SK-N-SH treated with all-trans-retinoic acid at 6 μM for 48 hours (cell line): ENCODE measurements around the gene DPYSL4.

ENCODE experiments used
- ATAC-seq: fragments of 200-7000 bp; cut with Tn5 transposase; 3 replicates; pipeline ENCODE4 v1.9.1; 2020; ENCODE audit warnings: mild to moderate bottlenecking, moderate library complexity
- ARNTL ChIP-seq: fragments of 450-650 bp; formaldehyde crosslinking; IDR thresholded peaks from 2 replicates; pipeline ENCODE4 v1.5.0; 2020; ENCODE audit warnings: low read depth, mild to moderate bottlenecking, moderate library complexity, borderline replicate concordance
- BACH2 ChIP-seq: fragments of 250-450 bp; sonication (Bioruptor Pico); IDR thresholded peaks from 2 replicates; pipeline ENCODE4 v1.9.0; 2021; ENCODE audit warnings: mild to moderate bottlenecking, borderline replicate concordance
- CREB5 ChIP-seq: fragments of 250-450 bp; sonication (Bioruptor Pico); IDR thresholded peaks from 2 replicates; pipeline ENCODE4 v1.5.1; 2020; ENCODE audit warnings: low read depth, mild to moderate bottlenecking, moderate library complexity
- CSDC2 ChIP-seq: fragments of 250-450 bp; sonication (Bioruptor Pico); IDR thresholded peaks from 2 replicates; pipeline ENCODE4 v1.5.0; 2020; ENCODE audit warnings: mild to moderate bottlenecking, moderate library complexity
- CSRNP3 ChIP-seq: fragments of 250-450 bp; sonication (Bioruptor Pico); IDR thresholded peaks from 2 replicates; pipeline ENCODE4 v1.5.1; 2021; ENCODE audit warnings: mild to moderate bottlenecking, moderate library complexity
- ESRRG ChIP-seq: fragments of 250-450 bp; sonication (Bioruptor Pico); IDR thresholded peaks from 2 replicates; pipeline ENCODE4 v1.6.1; 2021; ENCODE audit warnings: mild to moderate bottlenecking
- GLIS3 ChIP-seq: fragments of 250-450 bp; sonication (Bioruptor Pico); IDR thresholded peaks from 2 replicates; pipeline ENCODE4 v1.5.0; 2020; ENCODE audit warnings: mild to moderate bottlenecking, moderate library complexity
- ISL1 ChIP-seq: fragments of 250-450 bp; sonication (Bioruptor Pico); IDR thresholded peaks from 2 replicates; pipeline ENCODE4 v2.1.2; 2022; ENCODE audit warnings: mild to moderate bottlenecking, moderate library complexity
- OSR1 ChIP-seq: fragments of 250-450 bp; sonication (Bioruptor Pico); IDR thresholded peaks from 2 replicates; pipeline ENCODE4 v1.8.0; 2022; ENCODE audit warnings: moderate library complexity, mild to moderate bottlenecking, inconsistent platforms
- POU6F1 ChIP-seq: fragments of 250-450 bp; sonication (Bioruptor Pico); IDR thresholded peaks from 2 replicates; pipeline ENCODE4 v1.8.0; 2021; ENCODE audit warnings: low read depth, mild to moderate bottlenecking, moderate library complexity, borderline replicate concordance
- PPARA ChIP-seq: fragments of 250-450 bp; sonication (Bioruptor Pico); IDR thresholded peaks from 2 replicates; pipeline ENCODE4 v1.5.0; 2020; ENCODE audit warnings: mild to moderate bottlenecking, borderline replicate concordance
- RARB ChIP-seq: fragments of 250-450 bp; sonication (Bioruptor Pico); IDR thresholded peaks from 2 replicates; pipeline ENCODE4 v1.8.0; 2021; ENCODE audit warnings: mild to moderate bottlenecking, moderate library complexity
- SNAI2 ChIP-seq: fragments of 250-450 bp; sonication (Bioruptor Pico); IDR thresholded peaks from 2 replicates; pipeline ENCODE4 v1.5.0; 2020; ENCODE audit warnings: mild to moderate bottlenecking, moderate library complexity
- TCF4 ChIP-seq: fragments of 250-450 bp; sonication (Bioruptor Pico); IDR thresholded peaks from 2 replicates; pipeline ENCODE4 v1.8.0; 2021; ENCODE audit warnings: mild to moderate bottlenecking, moderate library complexity, borderline replicate concordance
- TOX ChIP-seq: fragments of 250-450 bp; sonication (Bioruptor Pico); IDR thresholded peaks from 2 replicates; pipeline ENCODE4 v1.8.0; 2021; ENCODE audit warnings: mild to moderate bottlenecking, moderate library complexity, borderline replicate concordance
- ZC3H10 ChIP-seq: fragments of 250-450 bp; sonication (Bioruptor Pico); IDR thresholded peaks from 2 replicates; pipeline ENCODE4 v1.5.1; 2021; ENCODE audit warnings: mild to moderate bottlenecking, moderate library complexity
- ZFP3 ChIP-seq: fragments of 250-450 bp; sonication (Bioruptor Pico); IDR thresholded peaks from 2 replicates; pipeline ENCODE4 v1.5.0; 2020; ENCODE audit warnings: mild to moderate bottlenecking, moderate library complexity
- ZFP30 ChIP-seq: fragments of 450-650 bp; formaldehyde crosslinking; IDR thresholded peaks from 2 replicates; pipeline ENCODE4 v1.5.0; 2022; ENCODE audit warnings: mild to moderate bottlenecking, moderate library complexity
- ZNF565 ChIP-seq: fragments of 450-650 bp; formaldehyde crosslinking; conservative IDR thresholded peaks from 2 replicates; pipeline ENCODE4 v1.5.0; 2020; ENCODE audit warnings: low read depth, mild to moderate bottlenecking, moderate library complexity
- ZNF70 ChIP-seq: fragments of 450-650 bp; formaldehyde crosslinking; IDR thresholded peaks from 2 replicates; pipeline ENCODE4 v1.5.0; 2020; ENCODE audit warnings: mild to moderate bottlenecking, moderate library complexity

DPYSL4 gene

GRCh38 chr10:132178672-132179545 lies 7.8 kb upstream of the DPYSL4 start:
- no peak for TF ChIP-seq ZFP30 (CRISPR knock-in tag)
- TF ChIP-seq OSR1 (CRISPR knock-in tag), result no peak
- no peak for TF ChIP-seq ISL1 (CRISPR knock-in tag)
- TF ChIP-seq SNAI2 (CRISPR knock-in tag), result no peak
- TF ChIP-seq PPARA, result no peak
- no peak for TF ChIP-seq BACH2 (CRISPR knock-in tag)

GRCh38 chr10:132179551-132180392 lies 7.0 kb upstream of the DPYSL4 start:
- no peak for TF ChIP-seq PPARA
- no peak for TF ChIP-seq BACH2 (CRISPR knock-in tag)
- no peak for TF ChIP-seq ZC3H10 (CRISPR knock-in tag)
- TF ChIP-seq ESRRG, result no peak
- no peak for TF ChIP-seq ARNTL (CRISPR knock-in tag)
- TF ChIP-seq ZNF565 (CRISPR knock-in tag), result no peak
- no peak for TF ChIP-seq CREB5 (CRISPR knock-in tag)
- no peak for TF ChIP-seq ZFP3 (CRISPR knock-in tag)
- TF ChIP-seq POU6F1 (CRISPR knock-in tag), result no peak
- TF ChIP-seq TCF4 (CRISPR knock-in tag), result no peak
- TF ChIP-seq TOX (CRISPR knock-in tag), result no peak
- no peak for TF ChIP-seq SNAI2 (CRISPR knock-in tag)
- no peak for TF ChIP-seq CSRNP3 (CRISPR knock-in tag)
- no peak for ATAC-seq

More at GRCh38 chr10:132178672-132179545, 7.8 kb upstream of the DPYSL4 start:
- no peak for ATAC-seq

GRCh38 chr10:132180736-132181135 lies 6.0 kb upstream of the DPYSL4 start:
- no peak for TF ChIP-seq BACH2 (CRISPR knock-in tag)
- TF ChIP-seq PPARA, result no peak
- no peak for TF ChIP-seq TCF4 (CRISPR knock-in tag)
- TF ChIP-seq TOX (CRISPR knock-in tag), result no peak
- TF ChIP-seq ZNF565 (CRISPR knock-in tag), result no peak
- TF ChIP-seq ZFP30 (CRISPR knock-in tag), result no peak
- no peak for TF ChIP-seq CSDC2 (CRISPR knock-in tag)
- TF ChIP-seq GLIS3 (CRISPR knock-in tag), result no peak
- TF ChIP-seq OSR1 (CRISPR knock-in tag), result no peak
- TF ChIP-seq ZNF70, result no peak
- no peak for TF ChIP-seq POU6F1 (CRISPR knock-in tag)
- no peak for TF ChIP-seq CREB5 (CRISPR knock-in tag)
- no peak for TF ChIP-seq RARB (CRISPR knock-in tag)
- no peak for TF ChIP-seq ESRRG
- no peak for TF ChIP-seq CSRNP3 (CRISPR knock-in tag)
- TF ChIP-seq ZFP3 (CRISPR knock-in tag), result no peak
- ATAC-seq, result no peak
